SK-N-MC (cell line): ENCODE data around the gene SCTR.

ENCODE experiments used
- DNase-seq: peaks from one replicate; pipeline ENCODE4 v3.0.0-alpha.2; 2011; ENCODE audit warnings: low read depth, low spot score
- H3K27ac ChIP-seq: fragments of 200-600 bp; sonication (generic); 2 replicates; pipeline ENCODE4 v1.5.1; 2016; ENCODE audit warnings: mixed run types
- H3K36me3 ChIP-seq: fragments of 200-600 bp; sonication (generic); 2 replicates; pipeline ENCODE4 v1.6.1; 2017; ENCODE audit warnings: antibody characterized with exemption, low read length, mixed read lengths; ENCODE audit not compliant: insufficient read depth
- H3K4me3 ChIP-seq: fragments of 200-600 bp; sonication (generic); 2 replicates; pipeline ENCODE4 v1.5.1; 2016
- H3K9ac ChIP-seq: fragments of 200-600 bp; sonication (generic); 2 replicates; pipeline ENCODE4 v1.8.0; 2017; ENCODE audit warnings: mixed run types, mixed read lengths; ENCODE audit not compliant: insufficient read length
- H3K9me3 ChIP-seq: fragments of 200-600 bp; sonication (generic); 2 replicates; pipeline ENCODE4 v1.6.1; 2017; ENCODE audit warnings: low read depth, mild to moderate bottlenecking, antibody characterized with exemption, low read length, moderate library complexity, mixed read lengths
- EZH2 ChIP-seq: fragments of 200-600 bp; sonication (generic); IDR thresholded peaks from one replicate; pipeline ENCODE4 v1.6.1; 2017; ENCODE audit warnings: antibody characterized with exemption
- FOXP2 ChIP-seq: optimal IDR thresholded peaks from 2 replicates; pipeline ENCODE3; 2011; ENCODE audit warnings: mild to moderate bottlenecking, moderate library complexity; ENCODE audit not compliant: insufficient read depth; ENCODE audit errors: extremely low read length, control extremely low read depth
- POLR2AphosphoS5 ChIP-seq: IDR thresholded peaks from 2 replicates; pipeline ENCODE4 v1.6.1; 2012; ENCODE audit warnings: mild to moderate bottlenecking, low read depth, low read length, borderline replicate concordance

The SCTR gene

GRCh38 chr2:119548516-119549120 is 24.3 kb upstream of the SCTR start:
- DNase-seq, result no peak
- no peak overlapping the region for H3K27ac ChIP-seq
- no peak overlapping the region for H3K4me3 ChIP-seq
- no peak for TF ChIP-seq POLR2AphosphoS5
- no peak for TF ChIP-seq EZH2
- TF ChIP-seq FOXP2, result no peak
- no peak overlapping the region for H3K9ac ChIP-seq
- H3K36me3 ChIP-seq, result no peaks in the 10 kb centered on the region
- H3K9me3 ChIP-seq, result no peaks in the 10 kb centered on the region

DNA sequence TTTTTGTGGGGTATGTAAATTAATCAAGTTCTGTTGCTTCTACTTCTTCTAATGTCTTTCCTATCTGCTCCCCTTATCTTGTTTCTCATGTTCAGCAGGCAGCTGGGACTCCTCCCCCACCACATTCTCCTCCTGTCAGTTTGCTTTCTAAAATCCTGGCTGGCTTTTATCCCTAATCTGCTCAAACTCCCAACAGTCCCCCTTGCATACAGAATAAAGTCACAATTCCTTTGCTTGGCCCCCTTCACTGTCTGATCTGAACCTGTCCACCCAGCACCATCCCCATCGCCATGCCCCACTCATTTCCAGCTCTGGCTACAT is 22.1 kb upstream of the SCTR start:
- H3K4me3 ChIP-seq, result no peak overlapping the region
- H3K9me3 ChIP-seq, result no peaks in the 10 kb centered on the region
- no peaks in the 10 kb centered on the region for H3K36me3 ChIP-seq
- no peak for DNase-seq
- no peak for TF ChIP-seq FOXP2
- no peak for TF ChIP-seq POLR2AphosphoS5
- TF ChIP-seq EZH2, result no peak
- no peak overlapping the region for H3K27ac ChIP-seq
- H3K9ac ChIP-seq, result no peak overlapping the region

GRCh38 chr2:119545754-119546446 is 21.6 kb upstream of the SCTR start:
- no peaks in the 10 kb centered on the region for H3K36me3 ChIP-seq
- H3K9me3 ChIP-seq, result no peaks in the 10 kb centered on the region
- no peak for DNase-seq

DNA sequence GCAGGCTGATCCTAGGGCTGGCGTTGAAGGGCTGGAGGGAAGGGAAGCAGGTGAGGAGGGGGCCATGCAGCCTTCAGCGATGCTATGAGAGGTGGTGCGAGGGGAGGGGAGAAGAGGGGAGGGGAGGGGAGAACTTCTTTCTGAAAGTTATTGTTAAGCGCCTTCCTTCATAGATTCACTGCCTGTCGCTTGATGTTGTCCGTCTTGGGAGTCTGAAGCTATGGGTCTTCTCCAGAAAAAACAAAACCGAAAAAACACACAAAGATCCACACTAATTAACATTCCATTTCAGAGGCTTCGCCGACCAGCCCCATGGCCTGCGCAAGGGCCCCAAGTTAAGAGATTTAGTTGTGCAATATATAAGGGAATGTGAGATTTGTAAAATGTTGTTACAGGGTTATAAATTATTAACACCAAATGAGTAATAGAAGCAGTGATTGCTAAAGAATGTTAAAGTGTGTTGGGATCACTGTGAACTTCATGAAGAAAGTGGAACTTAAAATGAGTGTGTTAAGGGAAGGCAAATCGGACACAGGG is 20.7 kb upstream of the SCTR start:
- TF ChIP-seq POLR2AphosphoS5, result no peak
- TF ChIP-seq FOXP2, result no peak
- TF ChIP-seq EZH2, result no peak
- no peak for DNase-seq
- Histone ChIP-seq H3K9me3 (no peaks in the 10 kb centered on the region), H3K36me3 (no peaks in the 10 kb centered on the region), H3K27ac (no peak overlapping the region), H3K4me3 (no peak overlapping the region; the same call in 1 of the 2 replicates), H3K9ac (no peak overlapping the region)

More at GRCh38 chr2:119545754-119546446, 21.6 kb upstream of the SCTR start:
- no peak for TF ChIP-seq EZH2
- no peak for TF ChIP-seq POLR2AphosphoS5
- no peak for TF ChIP-seq FOXP2
- Histone ChIP-seq H3K9ac (no peak overlapping the region), H3K4me3 (no peak overlapping the region), H3K27ac (no peak overlapping the region)

- no peak for TF ChIP-seq FOXP2
- TF ChIP-seq EZH2, result no peak
- TF ChIP-seq POLR2AphosphoS5, result no peak
- no peaks in the 10 kb centered on the region for H3K9me3 ChIP-seq
- peak within 1 kb of the TSS; percentile 73 for H3K4me3 ChIP-seq
- no peak within 1 kb of the TSS for H3K9ac ChIP-seq
- no peaks in the 10 kb centered on the region for H3K36me3 ChIP-seq
- H3K27ac ChIP-seq, result no peak within 1 kb of the TSS
- no peak for DNase-seq
Measured at GRCh38 chr2:119544075-119544938, 20.0 kb upstream of the SCTR start, which contains the start of gene CFAP221. Gene CFAP221 (plus strand): TSS chr2:119544449. CDS start chr2:119546132, 1,683 bp downstream.

- Histone ChIP-seq H3K9me3 (no peaks in the 10 kb centered on the region), H3K36me3 (no peaks in the 10 kb centered on the region), H3K4me3 (no peak overlapping the region), H3K27ac (no peak overlapping the region), H3K9ac (no peak overlapping the region)
- no peak for DNase-seq
- no peak for TF ChIP-seq POLR2AphosphoS5
- TF ChIP-seq EZH2, result no peak
- TF ChIP-seq FOXP2, result no peak
Measured at GRCh38 chr2:119541476-119541875, 17.2 kb upstream of the SCTR start.

GRCh38 chr2:119537792-119538191 is 13.5 kb upstream of the SCTR start:
- no peak for DNase-seq
- H3K9me3 ChIP-seq, result no peaks in the 10 kb centered on the region; the same call in 1 of the 2 replicates
- no peak overlapping the region for H3K27ac ChIP-seq
- no peak overlapping the region for H3K4me3 ChIP-seq
- H3K36me3 ChIP-seq, result no peaks in the 10 kb centered on the region
- no peak overlapping the region for H3K9ac ChIP-seq
- TF ChIP-seq EZH2 (no peak), FOXP2 (no peak), POLR2AphosphoS5 (no peak)

DNA sequence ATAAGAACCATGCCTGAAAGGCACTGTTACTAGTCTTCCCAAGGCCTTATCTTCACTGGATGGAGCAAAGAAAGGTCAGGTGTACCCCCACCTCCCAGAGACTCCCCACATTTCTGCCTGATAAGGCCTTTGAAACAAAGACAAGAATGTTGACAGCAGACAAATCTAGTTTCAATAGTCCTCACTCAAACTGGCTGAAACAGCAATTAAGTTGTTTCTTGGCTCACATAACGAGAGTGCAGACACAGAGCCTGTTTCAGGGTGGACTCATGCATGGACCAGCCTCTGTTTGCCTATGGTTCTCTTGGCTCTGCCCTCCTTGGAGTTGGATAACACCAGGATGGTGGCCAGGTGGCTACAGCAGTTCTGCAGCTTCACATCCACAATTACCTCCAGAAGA is 12.4 kb upstream of the SCTR start:
- no peak for DNase-seq
- no peak overlapping the region for H3K27ac ChIP-seq
- no peaks in the 10 kb centered on the region; the same call in 1 of the 2 replicates for H3K9me3 ChIP-seq
- no peak overlapping the region for H3K9ac ChIP-seq
- no peak overlapping the region for H3K4me3 ChIP-seq
- TF ChIP-seq FOXP2 (no peak), POLR2AphosphoS5 (no peak), EZH2 (no peak)
- no peaks in the 10 kb centered on the region for H3K36me3 ChIP-seq
